GM06990 (cell line): Measurements from ENCODE around the gene SERTAD2.
A peak's percentile ranks its signal among the peaks of the same experiment; 100 is the strongest.

ENCODE experiments used
- DNase-seq: peaks from one replicate; pipeline ENCODE4 v3.0.0-alpha.2; 2011; ENCODE audit not compliant: insufficient read length; ENCODE audit errors: extremely low read depth
- H3K27me3 ChIP-seq: replicated peaks from 2 replicates; pipeline ENCODE4 v1.6.0; 2011; ENCODE audit warnings: low read length; ENCODE audit not compliant: control insufficient read depth, insufficient read depth
- H3K36me3 ChIP-seq: 2 replicates; pipeline ENCODE4 v1.5.1; 2011; ENCODE audit warnings: low read length; ENCODE audit not compliant: control insufficient read depth, insufficient read depth
- H3K4me3 ChIP-seq: replicated peaks from 2 replicates; pipeline ENCODE4 v1.5.1; 2011; ENCODE audit warnings: low read depth, mild to moderate bottlenecking, control low read depth, low read length
- CTCF ChIP-seq: IDR thresholded peaks from 2 replicates; pipeline ENCODE4 v1.5.1; 2011; ENCODE audit warnings: low read length, control low read depth, mild to moderate bottlenecking, inconsistent platforms; ENCODE audit not compliant: insufficient read depth, poor library complexity, severe bottlenecking

Gene SERTAD2

GRCh38 chr2:64653109-64654062 is at the start of gene SERTAD2:
Gene SERTAD2, minus strand, starts transcription at chr2:64653913. Its CDS starts 17,042 bp downstream, at chr2:64636871.
- TF ChIP-seq CTCF, result peak; percentile 19
- H3K36me3 ChIP-seq, result no peaks in the 10 kb centered on the region
- H3K27me3 ChIP-seq, result no peaks in the 10 kb centered on the region
- DNase-seq, result peak; percentile 89
- H3K4me3 ChIP-seq, result peak within 1 kb of the TSS; percentile 96

GRCh38 chr2:64700133-64700809 is 46.6 kb upstream of the SERTAD2 start:
- DNase-seq, result peak; percentile 76
- no peak overlapping the region for H3K4me3 ChIP-seq
- no peak for TF ChIP-seq CTCF
- H3K36me3 ChIP-seq, result no peaks in the 10 kb centered on the region
- no peaks in the 10 kb centered on the region for H3K27me3 ChIP-seq

GRCh38 chr2:64699712-64700111 is 46.0 kb upstream of the SERTAD2 start:
- peak; percentile 30 for TF ChIP-seq CTCF
- H3K4me3 ChIP-seq, result peak overlapping the region; percentile 26; the same call in 1 of the 2 replicates

GRCh38 chr2:64698668-64699444 is 45.1 kb upstream of the SERTAD2 start:
- H3K36me3 ChIP-seq, result no peaks in the 10 kb centered on the region
- no peak for TF ChIP-seq CTCF
- H3K27me3 ChIP-seq, result no peaks in the 10 kb centered on the region
- DNase-seq, result peak; percentile 74
- peak overlapping the region; percentile 13; the same call in 1 of the 2 replicates for H3K4me3 ChIP-seq

More at GRCh38 chr2:64699712-64700111, 46.0 kb upstream of the SERTAD2 start:
- no peaks in the 10 kb centered on the region for H3K36me3 ChIP-seq
- no peaks in the 10 kb centered on the region for H3K27me3 ChIP-seq
- DNase-seq, result peak; percentile 29

GRCh38 chr2:64698177-64698643 is 44.5 kb upstream of the SERTAD2 start:
- Histone ChIP-seq H3K4me3 (peak overlapping the region; percentile 13; the same call in 1 of the 2 replicates), H3K27me3 (no peaks in the 10 kb centered on the region), H3K36me3 (no peaks in the 10 kb centered on the region)
- no peak for TF ChIP-seq CTCF
- DNase-seq, result no peak
